RWPE2 (cell line): ENCODE measurements around the gene SCLY.

Experiments
- ATAC-seq: fragments of 200-7000 bp; cut with Tn5 transposase; 3 replicates; pipeline ENCODE4 v1.9.1; 2021; ENCODE audit warnings: low read depth
- DNase-seq: peaks from one replicate; pipeline ENCODE4 v3.0.0-alpha.2; 2020; ENCODE audit warnings: low spot score
- H3K27ac ChIP-seq: fragments of 450-650 bp; 2 replicates; pipeline ENCODE4 v1.5.1; 2017; ENCODE audit warnings: mild to moderate bottlenecking; ENCODE audit not compliant: poor library complexity, severe bottlenecking
- H3K27me3 ChIP-seq: fragments of 250-450 bp; sonication (Bioruptor Pico); 2 replicates; pipeline ENCODE4 v1.5.1; 2021; ENCODE audit warnings: mild to moderate bottlenecking, moderate library complexity; ENCODE audit not compliant: insufficient read depth, poor library complexity, severe bottlenecking
- H3K36me3 ChIP-seq: fragments of 250-450 bp; sonication (Bioruptor Pico); 2 replicates; pipeline ENCODE4 v1.5.1; 2020; ENCODE audit warnings: low read depth, mild to moderate bottlenecking, moderate library complexity
- H3K4me1 ChIP-seq: fragments of 250-450 bp; sonication (Bioruptor Pico); 2 replicates; pipeline ENCODE4 v1.5.1; 2021; ENCODE audit warnings: mild to moderate bottlenecking, moderate library complexity; ENCODE audit not compliant: insufficient read depth, poor library complexity, severe bottlenecking
- H3K4me3 ChIP-seq: fragments of 250-450 bp; sonication (Bioruptor Pico); 2 replicates; pipeline ENCODE4 v1.5.1; 2021; ENCODE audit warnings: mild to moderate bottlenecking, moderate library complexity; ENCODE audit not compliant: severe bottlenecking
- H3K9me3 ChIP-seq: fragments of 250-450 bp; sonication (Bioruptor Pico); 2 replicates; pipeline ENCODE4 v1.5.1; 2021; ENCODE audit warnings: mild to moderate bottlenecking, moderate library complexity; ENCODE audit not compliant: severe bottlenecking
- TF ChIP-seq, protein P1 (sequence below): fragments of 450-650 bp; IDR thresholded peaks from one replicate; pipeline ENCODE4 v1.5.1; 2017; ENCODE audit warnings: mild to moderate bottlenecking, moderate library complexity; ENCODE audit not compliant: poor library complexity, severe bottlenecking

SCLY gene

DNA sequence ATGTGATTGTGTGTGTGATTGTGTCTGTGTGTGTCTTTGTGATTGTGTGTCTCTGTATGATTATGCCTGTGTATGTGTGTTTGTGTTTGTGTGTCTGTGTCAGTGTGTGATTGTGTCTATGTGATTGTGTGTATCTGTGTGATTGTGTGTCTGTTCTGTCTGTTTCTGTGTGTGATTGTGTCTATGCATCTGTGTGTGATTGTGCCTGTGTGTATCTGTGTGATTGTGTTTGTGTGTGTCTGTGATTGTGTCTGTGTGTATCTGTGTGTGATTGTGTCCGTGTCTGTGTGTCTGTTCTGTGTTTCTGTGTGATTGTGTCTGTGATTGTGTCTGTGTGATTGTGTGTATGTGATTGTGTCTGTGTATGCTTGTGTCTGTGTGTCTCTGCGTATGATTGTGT, 65.5 kb downstream of the SCLY start:
- Histone ChIP-seq H3K36me3 (no peaks in the 10 kb centered on the region), H3K27me3 (no peaks in the 10 kb centered on the region), H3K4me1 (no peaks in the 10 kb centered on the region), H3K9me3 (no peaks in the 10 kb centered on the region), H3K27ac (no peak overlapping the region), H3K4me3 (no peak overlapping the region)
- no peak for ATAC-seq
- DNase-seq, result no peak
- TF ChIP-seq, protein P1, sequence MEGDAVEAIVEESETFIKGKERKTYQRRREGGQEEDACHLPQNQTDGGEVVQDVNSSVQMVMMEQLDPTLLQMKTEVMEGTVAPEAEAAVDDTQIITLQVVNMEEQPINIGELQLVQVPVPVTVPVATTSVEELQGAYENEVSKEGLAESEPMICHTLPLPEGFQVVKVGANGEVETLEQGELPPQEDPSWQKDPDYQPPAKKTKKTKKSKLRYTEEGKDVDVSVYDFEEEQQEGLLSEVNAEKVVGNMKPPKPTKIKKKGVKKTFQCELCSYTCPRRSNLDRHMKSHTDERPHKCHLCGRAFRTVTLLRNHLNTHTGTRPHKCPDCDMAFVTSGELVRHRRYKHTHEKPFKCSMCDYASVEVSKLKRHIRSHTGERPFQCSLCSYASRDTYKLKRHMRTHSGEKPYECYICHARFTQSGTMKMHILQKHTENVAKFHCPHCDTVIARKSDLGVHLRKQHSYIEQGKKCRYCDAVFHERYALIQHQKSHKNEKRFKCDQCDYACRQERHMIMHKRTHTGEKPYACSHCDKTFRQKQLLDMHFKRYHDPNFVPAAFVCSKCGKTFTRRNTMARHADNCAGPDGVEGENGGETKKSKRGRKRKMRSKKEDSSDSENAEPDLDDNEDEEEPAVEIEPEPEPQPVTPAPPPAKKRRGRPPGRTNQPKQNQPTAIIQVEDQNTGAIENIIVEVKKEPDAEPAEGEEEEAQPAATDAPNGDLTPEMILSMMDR, result no peak

DNA sequence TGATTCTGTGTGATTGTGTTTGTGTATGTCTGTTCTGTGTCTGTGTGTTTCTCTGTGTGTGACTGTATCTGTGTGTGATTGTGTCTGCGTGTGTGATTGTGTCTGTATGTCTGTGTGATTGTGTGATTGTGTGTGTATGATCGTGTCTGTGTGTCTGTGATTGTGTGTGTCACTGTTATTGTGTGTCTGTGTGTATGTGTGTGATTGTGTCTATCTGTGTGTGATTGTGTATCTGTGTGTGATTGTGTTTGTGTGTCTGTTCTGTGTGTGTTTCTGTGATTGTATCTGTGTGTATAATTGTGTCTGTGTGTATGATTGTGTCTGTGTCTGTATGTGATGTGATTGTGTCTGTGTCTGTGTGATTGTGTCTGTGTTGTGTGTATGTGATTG, 66.0 kb downstream of the SCLY start:
- Histone ChIP-seq H3K4me3 (no peak overlapping the region), H3K9me3 (no peaks in the 10 kb centered on the region), H3K4me1 (no peaks in the 10 kb centered on the region), H3K27me3 (no peaks in the 10 kb centered on the region), H3K27ac (no peak overlapping the region), H3K36me3 (no peaks in the 10 kb centered on the region)
- no peak for DNase-seq
- ATAC-seq, result no peak
- TF ChIP-seq, protein P1, result no peak

DNA sequence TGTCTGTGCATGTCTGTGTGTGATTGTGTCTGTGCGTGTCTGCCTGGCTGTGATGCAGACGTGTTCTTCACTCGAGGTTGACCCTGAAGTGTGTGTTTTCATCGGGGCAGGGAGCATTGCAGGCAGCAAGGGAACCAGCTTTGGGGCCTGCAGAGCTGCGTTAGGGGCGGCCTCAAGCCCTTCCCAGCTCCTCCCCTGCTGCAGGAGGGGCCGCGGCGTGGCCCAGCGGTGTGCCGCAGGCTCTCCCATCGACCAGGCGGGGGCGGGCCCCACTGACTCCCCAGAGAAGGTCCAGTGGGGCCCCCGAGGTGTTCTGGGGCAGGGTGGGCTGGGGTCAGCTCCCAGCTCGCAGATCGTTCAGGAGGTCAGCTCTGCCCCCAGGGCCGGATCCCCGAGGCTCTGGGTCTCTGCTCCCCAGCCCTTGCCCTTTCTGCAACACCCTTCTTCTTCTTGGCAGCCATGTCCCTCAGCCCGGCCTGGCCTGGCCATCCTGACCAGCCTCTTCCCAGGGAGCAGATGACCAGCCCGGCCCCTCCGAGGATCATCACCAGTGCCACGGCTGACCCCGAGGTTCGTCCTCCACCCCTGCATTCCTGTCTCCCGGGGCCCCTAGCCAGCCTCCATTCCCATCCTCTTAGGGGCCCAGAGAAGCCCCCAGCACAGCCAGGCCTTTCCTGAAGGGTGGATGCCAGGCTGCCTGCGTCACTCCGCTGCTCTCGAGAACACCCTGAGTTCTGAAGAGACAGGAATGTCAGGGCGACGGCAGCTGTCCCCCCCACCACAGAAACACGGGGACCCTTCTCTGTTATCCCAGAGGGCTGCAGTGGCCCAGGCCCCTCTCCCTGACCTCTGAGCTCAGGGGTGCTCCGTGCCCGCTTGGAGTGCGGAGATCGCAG, 66.6 kb downstream of the SCLY start:
- H3K27me3 ChIP-seq, result no peaks in the 10 kb centered on the region
- TF ChIP-seq, protein P1, result no peak
- H3K9me3 ChIP-seq, result no peaks in the 10 kb centered on the region
- no peaks in the 10 kb centered on the region for H3K4me1 ChIP-seq
- no peak overlapping the region for H3K27ac ChIP-seq
- H3K36me3 ChIP-seq, result no peaks in the 10 kb centered on the region
- H3K4me3 ChIP-seq, result no peak overlapping the region
- DNase-seq (no peak), ATAC-seq (peak; percentile 44)

DNA sequence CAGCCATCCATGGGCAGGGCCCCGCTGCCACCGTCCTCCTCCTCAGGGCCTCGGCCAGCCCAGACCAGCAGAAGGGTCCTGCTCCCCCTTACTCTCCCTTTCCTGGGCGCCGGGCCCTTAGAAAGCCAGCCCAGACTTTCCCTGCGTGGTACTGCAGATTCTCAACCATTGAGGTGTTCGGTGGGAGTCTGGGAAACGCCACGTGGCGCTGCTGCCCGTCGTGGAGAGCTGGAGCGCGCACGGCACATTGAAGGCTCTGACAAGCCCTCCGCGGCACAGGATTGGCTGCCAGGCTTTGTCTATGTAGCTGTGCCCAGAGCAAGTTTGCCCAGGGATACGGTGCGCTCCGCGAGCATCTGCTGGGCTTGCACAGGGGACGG, 67.2 kb downstream of the SCLY start:
- no peaks in the 10 kb centered on the region for H3K4me1 ChIP-seq
- H3K27me3 ChIP-seq, result no peaks in the 10 kb centered on the region
- no peak for DNase-seq
- H3K36me3 ChIP-seq, result no peaks in the 10 kb centered on the region
- no peak overlapping the region for H3K27ac ChIP-seq
- no peaks in the 10 kb centered on the region for H3K9me3 ChIP-seq
- no peak overlapping the region for H3K4me3 ChIP-seq
- TF ChIP-seq, protein P1, result no peak
- no peak for ATAC-seq

DNA sequence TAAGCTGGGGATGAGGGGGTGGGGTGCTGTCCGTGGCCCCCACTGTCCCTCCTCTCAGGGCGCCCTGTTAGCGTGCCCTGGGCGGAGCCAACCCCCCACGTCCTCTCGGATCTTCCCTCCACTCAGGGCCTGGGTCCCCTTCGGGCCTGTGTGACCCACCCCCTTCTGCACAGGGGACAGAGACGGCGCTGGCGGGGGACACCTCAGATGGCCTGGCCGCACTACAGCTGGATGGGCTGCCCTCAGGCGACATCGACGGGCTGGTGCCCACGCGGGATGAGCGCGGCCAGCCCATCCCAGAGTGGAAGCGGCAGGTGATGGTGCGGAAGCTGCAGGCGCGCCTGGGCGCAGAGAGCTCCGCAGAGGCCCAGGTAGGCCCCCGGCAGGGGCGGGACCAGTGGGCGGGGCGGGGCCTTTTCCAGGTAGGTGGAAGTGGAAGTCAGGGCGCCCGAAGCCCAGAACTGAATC, 67.8 kb downstream of the SCLY start:
- no peaks in the 10 kb centered on the region for H3K27me3 ChIP-seq
- TF ChIP-seq, protein P1, result no peak

More for the DNA sequence above, 67.8 kb downstream of the SCLY start:
- H3K4me1 ChIP-seq, result no peaks in the 10 kb centered on the region
- no peak overlapping the region for H3K27ac ChIP-seq
- no peaks in the 10 kb centered on the region for H3K36me3 ChIP-seq
- ATAC-seq (no peak), DNase-seq (no peak)
- H3K4me3 ChIP-seq, result no peak overlapping the region
- no peaks in the 10 kb centered on the region for H3K9me3 ChIP-seq
